GM18858 (cell line): ENCODE data around the gene HES6.
"Not testable (repeated sequence)": the region's sequence is repeated elsewhere in the genome, so short reads cannot be mapped to it uniquely, and the experiment has no call there.

ENCODE experiments used
- ATAC-seq: cut with Tn5 transposase; IDR thresholded peaks from one replicate; pipeline ENCODE4 v1.9.1; 2021; ENCODE audit not compliant: unreplicated experiment

HES6 gene

DNA sequence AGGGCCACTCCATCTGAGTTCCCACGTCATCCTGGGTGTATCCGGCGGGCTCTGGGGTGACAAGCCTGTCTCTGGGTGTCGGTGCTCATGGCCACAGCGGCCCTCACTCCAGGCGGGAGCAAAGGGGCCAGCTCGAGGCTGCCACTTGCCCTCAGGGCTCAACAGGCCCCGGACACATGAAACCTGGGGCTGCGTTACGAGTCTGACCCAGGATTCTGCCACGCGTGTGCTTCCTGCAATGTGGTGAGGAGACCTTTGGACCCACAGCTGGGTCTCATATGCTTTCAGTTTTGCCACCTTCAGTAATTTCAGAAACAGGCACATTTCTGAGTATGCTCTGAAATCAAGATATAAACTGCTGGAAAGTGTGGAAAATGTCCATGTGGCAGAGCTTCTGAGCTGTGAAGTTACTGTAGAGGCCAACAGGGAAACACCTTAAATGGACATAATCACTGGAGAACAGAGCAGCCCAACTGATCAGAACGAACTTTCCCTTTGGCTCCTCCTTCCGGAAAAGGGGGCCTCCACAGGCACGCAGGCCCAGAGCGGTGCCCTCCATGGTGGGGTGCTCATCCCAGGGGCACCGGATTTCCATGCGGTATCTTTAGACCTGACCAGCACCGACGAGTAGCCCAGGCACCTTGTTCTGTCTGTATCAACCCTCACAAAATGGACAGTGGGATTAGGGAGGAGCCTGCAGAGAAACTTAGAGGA lies 34.5 kb upstream of the HES6 start:
- no peak for ATAC-seq

DNA sequence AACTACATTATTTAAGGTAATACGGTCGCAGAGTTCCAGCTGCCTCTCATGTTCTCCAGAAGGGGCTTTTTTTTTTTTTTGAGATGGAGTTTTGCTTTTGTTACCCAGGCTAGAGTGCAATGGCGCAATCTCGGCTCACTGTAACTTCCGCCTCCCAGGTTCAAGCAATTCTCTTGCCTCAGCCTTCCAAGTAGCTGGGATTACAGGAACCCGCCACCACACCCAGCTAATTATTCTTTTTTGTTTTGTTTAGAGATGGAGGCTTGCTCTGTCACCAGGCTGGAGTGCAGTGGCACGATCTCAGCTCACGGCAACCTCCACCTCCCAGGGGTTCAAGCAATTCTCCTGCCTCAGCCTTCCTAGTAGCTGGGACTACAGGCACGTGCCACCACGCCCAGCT lies 33.6 kb upstream of the HES6 start:
- ATAC-seq = not testable (repeated sequence)

DNA sequence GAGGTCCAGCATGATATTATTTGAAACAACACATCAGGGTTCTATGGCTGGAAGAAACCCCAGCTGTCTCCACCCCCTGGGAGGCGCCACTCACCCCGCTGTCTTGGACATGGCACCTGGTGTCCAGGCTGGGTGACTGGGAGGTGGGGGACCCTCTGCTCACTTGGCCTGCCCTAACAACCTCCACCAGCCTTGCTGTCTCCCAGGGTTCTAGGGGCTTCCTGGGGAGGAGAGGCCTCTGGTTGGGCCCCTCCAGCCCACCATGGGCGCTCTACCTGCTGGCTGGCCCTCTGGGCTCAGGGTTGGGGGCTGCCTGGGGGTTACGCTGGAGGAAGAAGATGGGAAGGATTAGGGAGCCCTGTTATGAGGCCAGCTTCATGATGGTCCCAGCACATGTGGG lies 32.3 kb upstream of the HES6 start:
- ATAC-seq = no peak

DNA sequence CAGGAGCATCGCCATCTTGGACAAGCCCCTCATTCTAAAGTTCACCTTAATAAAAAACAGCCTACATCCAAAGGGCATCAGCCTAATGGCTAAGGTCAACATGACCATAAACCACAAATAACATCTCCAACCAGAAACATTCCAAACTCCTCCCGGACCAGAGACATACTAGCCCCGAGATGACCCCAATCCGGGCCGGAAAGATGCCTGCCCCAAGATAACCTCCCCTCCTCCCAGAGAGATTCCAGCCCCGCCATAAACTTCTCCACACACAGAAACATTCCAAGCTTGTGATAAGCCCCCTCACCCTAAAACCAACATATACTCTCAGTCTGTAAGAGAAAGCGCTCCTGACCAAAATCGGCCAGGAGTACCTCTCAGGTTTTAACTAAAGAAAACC lies 31.8 kb upstream of the HES6 start:
- not testable (repeated sequence) for ATAC-seq

DNA sequence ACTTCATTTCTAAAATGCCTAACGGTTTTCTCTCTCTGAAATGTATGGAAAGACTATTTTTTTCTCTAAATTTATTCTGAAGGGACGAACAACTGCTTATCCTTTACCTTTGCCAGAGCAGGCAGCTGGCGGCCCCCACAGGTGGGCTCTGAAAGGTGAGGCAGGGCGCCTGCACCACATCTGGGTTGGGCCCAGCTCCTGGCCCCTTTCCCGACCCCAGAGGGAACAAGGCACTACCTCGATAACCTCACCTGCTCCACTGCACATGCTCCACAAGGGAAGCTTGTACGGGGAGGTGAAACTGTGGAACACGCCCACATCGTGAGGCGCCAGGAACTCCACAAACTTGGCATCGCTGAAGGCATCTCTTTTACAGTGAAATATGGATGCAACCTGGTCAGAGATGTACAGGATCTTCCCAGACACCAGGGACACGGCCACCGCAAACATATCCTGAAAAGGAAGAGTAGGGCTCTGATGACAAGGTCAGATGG lies 31.3 kb upstream of the HES6 start:
- ATAC-seq = no peak

DNA sequence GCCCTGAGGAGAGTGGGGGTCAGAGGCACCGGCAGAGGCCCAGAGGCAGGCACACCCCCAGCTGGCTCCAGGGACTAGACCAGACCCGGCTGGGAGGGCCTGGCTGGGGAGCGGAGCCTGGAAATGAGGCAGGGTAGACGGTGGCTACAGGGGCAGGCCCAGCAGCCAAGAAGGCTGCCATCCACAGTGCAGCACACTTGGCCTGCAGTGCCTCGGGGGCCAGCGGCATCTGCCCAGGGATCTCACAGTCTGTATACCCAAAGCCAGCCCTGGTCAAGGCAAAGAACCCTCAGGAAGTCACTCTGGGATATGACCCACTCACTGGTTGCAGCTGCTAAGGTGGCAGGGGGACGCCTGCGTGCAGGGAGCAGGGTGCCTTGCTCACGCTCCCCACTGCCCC lies 30.8 kb upstream of the HES6 start:
- no peak for ATAC-seq

DNA sequence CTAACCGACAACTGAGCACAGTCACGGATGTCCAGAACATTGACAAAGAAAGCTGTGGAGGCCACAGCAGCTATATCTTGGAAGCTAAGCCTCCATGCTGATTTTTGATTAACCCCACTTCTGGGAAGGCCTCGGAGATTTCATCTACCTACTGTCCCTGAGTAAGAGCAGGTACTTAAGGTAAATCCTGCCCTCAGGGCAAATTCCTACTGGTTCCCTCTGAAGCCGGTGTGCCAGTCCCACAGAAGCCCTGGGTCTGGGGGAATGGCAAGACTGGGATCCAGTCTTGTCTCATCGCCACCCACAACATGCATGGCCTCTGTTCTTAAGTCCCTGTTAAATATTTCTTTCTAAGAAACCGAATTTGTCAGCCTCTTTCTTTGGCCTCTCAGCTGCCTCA lies 29.9 kb upstream of the HES6 start:
- ATAC-seq = no peak

DNA sequence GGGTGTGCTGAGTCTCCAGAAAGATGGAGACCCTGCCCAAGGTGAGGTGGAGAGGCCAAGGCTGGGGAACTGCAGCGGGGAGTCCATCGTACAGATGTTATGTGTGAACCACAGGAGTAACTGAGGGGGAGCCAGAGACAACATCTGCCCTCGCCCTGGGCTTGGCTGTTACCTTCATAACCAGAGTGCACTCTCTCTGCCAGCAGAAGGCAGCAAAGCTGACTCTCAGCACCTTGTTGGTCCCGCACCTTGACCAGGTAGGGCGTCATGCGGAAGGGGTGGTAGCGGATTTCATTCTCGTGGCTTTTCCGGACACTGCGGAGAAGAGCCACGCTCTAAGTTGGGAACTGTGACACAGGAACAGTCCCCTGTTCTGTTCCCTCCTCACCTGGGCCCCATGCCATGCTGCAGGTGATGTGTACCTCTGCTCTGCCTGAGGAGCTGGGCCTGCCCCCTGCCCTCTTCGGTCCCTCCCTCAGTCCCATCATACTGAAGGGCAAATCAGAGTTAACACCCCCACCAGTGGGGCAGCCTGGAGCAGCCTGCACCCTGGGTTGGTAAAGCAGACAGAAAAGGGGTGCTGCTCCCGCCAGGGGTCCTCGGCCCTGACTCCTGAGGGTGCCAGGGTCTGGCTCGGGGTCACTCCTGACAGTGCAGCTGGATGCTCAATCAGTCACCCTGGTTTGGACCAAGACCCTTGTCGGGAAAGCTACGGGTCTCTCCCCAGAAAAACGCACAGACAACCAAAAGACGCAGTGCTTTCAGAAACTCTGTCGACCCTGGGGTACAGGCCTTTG lies 28.2 kb upstream of the HES6 start:
- no peak for ATAC-seq

DNA sequence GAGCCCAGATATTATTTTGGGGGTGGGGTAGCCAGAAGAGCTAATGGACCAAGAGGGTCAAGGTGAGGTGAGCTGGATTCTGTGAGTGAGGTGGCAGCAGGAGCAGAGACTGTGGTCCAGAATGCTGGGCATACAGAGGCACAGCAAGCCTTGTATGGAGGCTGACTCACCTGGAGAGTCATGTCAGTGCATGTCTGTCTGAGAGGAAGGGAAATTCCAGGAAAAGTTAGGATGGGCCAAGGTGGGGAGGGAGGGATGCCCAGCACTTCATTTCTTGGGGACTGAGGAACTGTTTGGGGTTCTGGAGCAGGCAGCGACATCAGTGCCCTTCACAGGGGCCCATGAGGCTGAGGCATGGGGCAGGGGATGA lies 27.5 kb upstream of the HES6 start:
- no peak for ATAC-seq

DNA sequence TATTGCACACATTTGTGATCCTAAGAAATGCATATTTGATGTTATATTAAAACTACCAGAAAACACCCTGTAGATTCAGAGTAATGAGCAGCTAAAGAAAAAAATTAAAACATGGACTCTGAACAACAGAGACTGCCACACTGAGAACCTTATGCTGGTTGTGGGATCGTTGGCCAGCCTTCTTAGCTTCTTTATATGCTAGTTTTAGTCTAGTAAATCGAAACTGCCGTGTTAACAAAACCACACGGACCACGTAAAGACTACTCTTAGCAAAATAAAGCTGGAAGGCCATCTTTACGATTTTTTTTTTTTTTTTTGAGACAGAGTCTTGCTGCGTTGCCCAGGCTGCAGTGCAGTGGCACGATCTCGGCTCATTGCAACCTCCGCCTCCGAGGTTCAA lies 25.8 kb upstream of the HES6 start:
- ATAC-seq = no peak

DNA sequence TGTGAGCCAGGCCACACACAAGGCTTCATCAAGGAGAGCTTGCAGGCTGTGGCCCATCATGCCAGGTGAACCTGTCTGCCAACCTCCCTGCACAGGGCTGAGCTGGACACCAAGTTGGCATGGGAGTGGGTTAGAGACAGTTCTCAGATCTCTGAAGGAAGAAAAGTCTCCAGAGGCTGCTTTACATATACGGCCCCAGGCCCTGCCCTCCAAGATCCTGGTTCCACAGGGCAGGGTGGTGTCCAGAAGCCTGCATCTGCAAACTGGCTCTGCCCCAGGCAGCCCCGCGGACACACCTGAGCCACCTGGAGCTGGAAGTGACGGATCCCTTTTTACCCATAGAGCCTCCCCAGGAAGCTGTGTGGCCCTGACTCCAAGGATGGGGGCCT lies 24.2 kb upstream of the HES6 start:
- no peak for ATAC-seq

DNA sequence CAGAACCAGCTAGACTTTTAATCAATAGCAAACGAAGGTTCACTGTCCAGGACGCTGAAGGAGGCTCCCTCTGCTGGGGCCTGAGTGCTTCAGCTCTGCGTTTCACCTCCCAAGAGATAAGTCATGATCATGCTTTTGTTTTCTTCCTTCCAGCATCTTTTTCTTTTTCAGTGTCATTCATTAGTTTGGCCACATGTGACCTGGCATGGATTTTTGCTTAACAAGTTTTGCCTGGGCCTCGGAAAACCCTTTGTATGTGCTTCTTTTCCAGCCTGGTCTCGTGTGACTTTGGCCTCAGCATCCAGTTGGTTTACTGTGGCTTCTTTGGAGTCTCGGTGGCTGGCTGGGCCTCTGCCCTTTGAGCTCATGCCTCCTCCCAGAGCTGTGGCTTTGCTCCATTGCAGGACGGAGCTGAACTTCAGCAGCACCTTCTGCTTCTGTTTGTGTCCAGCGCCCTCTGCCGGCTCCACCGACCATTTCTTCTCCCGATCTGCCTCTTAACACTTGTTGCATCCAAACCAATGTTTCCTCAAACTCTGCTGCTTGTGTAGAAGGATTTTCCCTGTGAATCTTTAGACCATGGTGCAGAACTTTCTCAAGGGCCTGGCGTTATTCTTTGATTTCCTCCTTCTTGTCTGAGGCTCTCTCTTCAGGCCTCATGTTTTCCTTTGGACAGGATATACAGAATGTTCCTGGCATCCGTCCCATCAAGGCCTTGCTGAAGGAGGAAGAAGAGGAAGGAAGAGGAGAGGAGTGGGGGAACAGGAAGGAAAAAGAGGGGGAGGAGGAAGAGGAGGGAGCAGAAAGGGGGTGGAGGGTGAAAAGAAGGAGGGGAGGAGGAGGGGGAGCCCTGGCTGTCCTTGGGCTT lies 23.6 kb upstream of the HES6 start:
- ATAC-seq = no peak

DNA sequence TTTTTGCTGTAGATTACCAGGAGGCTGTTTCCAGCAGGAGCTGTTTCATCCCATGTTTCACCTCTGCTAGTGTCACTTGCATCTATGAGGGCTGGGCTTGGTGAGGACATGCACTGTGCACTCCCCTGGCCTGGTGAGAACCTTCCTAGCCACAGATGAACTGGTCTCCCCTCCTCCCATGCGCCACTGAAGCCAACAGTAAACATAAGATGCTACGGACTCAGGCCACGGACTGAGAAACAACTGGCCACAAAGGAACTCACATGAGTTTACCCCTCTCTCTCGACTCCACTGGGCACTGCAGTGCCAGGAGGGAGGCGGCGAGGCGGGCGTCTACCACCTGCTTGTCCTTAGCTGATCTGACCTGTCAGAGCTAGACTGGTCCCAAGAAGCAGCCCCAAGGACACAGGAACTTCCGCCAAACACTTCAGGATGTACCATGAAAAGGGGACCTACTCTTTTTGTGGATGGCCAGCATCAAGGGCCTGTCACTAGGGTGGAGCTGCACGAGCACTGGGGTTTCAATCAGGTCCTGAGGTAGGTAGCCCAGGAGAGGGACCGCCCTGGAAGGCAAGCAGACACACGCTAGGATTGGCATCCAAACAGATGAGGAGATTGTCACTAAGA lies 22.8 kb upstream of the HES6 start:
- ATAC-seq = no peak

DNA sequence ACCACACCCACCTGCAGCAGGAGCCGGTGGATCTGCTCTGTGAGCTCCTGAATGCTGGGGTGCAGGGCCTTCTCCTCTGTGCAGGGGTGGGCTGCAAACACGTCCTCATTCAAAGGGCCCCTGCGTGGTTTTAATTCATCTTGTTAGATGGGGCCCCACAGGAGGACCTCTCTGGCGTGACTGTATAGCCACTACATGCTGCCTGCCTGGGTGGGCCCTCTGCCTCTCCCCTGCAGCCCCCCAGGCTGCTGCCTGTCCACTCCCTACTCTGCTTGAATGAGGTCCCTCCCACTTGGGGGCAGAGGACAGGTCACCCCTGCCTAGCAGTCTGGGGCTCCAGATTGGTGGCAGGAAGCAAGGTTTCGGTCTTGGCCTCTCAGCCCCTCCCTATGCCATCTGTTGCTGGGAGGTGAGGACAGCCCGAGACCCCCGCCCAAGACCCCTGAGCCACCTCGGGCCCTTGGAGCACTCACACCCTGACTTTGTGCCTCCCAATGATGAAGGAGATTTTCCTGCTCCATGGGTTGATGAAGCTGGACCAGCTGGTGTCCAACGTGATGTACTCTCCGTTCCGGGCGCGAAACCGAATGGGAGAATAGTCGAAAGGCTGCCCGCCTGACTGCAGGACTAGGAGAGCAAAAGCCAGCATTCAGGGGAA lies 22.0 kb upstream of the HES6 start:
- ATAC-seq = no peak

DNA sequence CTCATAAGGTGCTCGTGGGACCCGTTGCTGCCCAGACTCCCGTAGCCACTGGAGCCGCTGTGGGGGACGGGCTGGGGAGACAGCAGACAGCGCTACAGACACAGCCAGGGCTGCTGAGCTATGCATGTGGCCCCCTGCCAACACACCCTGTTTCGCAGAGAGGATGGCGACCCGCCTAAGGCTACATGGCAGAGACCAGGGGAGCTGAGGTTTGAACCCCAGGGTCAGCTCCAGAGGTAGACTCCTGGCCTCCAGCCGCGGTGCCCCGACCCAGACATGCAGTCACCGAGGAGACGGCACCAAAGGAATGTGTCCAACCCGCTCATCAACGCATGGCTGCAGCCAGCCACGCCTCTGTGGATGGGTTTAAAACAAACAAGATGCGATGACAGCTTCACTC lies 21.0 kb upstream of the HES6 start:
- ATAC-seq = no peak

DNA sequence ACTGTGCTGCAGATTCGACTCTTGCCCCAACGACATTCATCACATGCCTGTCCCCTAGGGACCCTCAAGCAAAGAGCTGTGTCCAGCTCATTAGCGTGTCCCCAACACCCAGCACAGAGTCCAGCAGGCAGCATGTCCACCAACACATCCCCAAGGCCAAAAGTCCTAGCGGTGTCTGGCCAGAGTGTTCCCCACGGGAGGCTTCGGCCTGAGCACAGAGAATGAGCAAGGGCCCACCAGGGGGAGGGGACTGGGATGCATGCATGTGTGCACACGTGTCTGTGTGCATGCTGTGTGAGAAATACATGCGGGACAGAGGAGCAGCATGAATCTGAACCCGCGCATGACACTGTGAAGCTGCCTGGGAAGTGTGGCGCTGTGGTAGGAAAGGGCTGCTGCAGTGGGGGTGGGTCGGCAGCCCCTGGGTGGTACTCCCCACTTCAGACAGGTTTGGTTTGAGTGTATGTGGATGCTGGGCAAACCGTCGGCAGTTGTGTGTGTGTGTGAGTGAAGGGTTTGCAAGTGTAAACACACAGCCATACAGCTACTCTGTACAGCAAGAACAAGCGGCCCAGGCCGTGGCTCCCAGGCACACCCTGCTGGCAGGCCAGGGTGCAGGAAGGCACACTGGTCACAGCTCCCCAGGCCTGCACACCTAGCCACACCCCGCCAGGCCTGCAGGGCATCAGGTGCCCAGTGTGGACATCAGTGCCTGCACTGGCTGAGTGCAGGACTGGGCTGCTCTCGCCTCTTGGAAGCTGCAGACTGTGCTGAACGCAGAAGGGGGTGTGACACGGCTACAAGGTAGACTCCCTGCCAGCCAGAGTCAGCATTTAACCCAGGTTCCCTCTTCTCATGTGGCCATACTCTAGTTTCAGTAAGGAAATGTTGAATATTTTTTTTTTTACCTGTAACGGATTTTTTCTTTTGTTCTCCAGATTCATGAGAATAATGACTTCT lies 19.5 kb upstream of the HES6 start:
- ATAC-seq = no peak

DNA sequence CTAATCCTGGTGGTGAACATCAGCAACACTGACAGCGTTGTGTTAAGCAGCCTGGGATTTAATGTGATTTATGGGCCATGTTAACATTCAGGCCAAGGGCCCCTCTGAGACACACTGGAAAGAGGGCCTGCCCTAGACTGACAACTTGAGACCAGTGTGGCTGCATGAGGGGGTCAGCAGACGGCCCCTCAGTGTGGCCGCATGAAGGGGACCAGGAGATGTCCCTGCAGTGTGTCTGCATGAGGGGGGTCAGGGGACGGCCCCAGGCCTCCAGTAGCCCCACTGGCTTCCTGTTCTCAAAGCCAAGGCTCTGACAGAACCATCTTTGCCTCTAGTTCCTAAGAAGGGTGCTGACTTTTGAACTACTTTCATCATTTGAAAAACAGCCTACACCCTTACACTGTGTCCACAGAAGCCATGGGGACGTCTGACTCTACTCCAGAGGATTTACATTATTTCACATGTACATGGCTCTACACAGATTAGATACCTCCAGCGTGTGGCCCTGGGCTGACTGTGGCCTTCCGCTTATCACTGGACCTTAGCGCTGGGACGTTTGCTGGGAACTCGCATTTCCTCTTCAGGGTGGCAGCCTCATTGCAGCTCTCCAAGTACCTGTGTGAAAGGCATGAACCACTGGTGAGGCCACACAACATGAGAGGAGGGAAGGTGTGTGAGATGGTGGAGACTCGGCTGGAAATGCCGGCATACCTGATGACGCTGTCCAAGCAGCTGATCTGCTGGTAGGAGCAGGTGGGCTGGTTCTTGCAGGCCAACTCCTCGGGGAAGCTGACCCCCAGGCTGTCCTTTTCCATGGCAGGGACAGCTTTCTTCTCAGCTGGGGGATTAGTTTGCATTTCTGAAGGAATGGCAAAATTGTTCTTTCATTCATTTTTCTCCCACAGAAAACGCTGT lies 18.2 kb upstream of the HES6 start:
- ATAC-seq = no peak

DNA sequence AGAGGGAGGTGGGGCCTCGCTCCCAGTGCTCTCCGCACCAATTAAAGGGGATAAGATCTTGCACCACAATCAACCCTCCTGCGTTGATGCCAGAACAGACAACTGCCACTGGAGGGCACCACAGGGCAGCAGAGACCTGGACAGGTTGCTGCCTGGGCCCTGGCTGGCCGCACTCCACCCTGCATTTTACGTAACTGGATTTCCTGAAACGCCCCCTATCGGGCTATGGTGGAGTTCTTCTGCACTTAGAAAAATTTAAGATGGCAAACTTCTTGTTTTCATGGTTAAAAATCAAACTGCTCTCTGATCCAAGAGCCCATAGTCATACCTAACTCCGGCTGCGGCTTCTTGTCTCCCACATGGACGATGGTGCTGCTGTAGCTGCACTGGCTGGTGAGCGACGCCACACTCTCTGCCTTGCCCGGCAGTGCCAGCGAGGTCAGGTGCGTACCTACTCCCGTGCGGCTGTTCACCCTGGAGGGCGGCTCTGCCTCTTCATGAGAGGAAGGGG lies 16.8 kb upstream of the HES6 start:
- no peak for ATAC-seq
